Right lobe of liver (tissue), 4 donors: ENCODE data around the gene SRSF9.

ENCODE experiments used
- CTCF ChIP-seq, 4 donors: fragments of 200-600 bp in 3 of 4; fragments of 450-650 bp in 1 of 4; IDR thresholded peaks; one replicate each; pipeline versions ENCODE4 v1.5.1 to v1.8.0; 2016 to 2022; ENCODE audit warnings: antibody characterized with exemption in 4 of 4, mild to moderate bottlenecking in 2 of 4
- POLR2A ChIP-seq: fragments of 450-650 bp; IDR thresholded peaks from one replicate; pipeline ENCODE4 v1.6.1; 2017; ENCODE audit warnings: antibody characterized with exemption, mild to moderate bottlenecking
- donor health status: DM: no; HTN: no; CAD: no.
- donor health status: DM: no; HTN: no; CAD: no.
- donor health status: DM: no; HTN: yes; CAD: no.

DNA sequence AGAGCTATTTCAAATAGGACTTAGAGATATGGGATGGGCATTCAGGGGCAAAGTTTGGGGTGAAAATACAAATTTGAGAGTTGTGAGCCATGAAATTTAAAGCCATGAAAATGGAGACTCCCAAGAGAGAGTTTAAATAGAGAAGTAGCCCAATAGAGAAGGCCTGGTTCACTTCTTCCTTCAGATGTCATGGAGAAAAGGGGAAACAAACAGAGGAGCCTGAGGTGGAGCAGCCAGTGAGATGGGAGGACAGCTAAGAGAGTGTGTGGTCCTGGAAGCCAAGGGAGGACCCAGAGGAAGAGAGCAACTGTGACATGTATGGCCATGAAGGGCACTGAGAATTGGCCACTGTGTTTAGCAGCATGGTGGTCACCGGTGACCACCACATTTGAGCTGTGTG lies 14.1 kb upstream of the SRSF9 start:
- TF ChIP-seq CTCF (IDR thresholded peaks at IDR 0.05) = no peak
- TF ChIP-seq POLR2A = no peak
